Inferior parietal cortex (tissue), 1 donor: ENCODE measurements around the gene EXOSC9.

Experiments used
- DNase-seq: peaks from one replicate; pipeline ENCODE4 v3.0.0-alpha.2; 2016; ENCODE audit errors: extremely low spot score

EXOSC9 gene

DNA sequence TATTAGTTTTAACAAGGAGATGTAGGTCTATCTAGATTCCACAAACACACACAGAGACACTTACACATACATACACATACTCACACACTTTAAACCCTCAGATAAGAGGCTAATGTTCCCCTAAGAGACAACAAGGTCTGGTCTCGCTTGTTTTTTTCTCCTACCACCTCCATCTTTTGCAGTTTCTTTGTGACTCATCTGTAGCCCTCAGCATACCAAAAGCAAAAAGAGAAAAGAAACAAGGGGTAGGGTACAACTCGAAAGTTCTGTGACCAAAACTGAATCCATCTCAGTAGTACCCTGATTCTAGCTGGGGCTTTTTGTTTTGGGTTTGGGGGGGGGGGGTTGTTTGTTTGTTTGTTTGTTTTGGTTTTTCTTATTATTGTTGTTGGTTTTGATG lies 12.2 kb upstream of the EXOSC9 start:
- no peak for DNase-seq

DNA sequence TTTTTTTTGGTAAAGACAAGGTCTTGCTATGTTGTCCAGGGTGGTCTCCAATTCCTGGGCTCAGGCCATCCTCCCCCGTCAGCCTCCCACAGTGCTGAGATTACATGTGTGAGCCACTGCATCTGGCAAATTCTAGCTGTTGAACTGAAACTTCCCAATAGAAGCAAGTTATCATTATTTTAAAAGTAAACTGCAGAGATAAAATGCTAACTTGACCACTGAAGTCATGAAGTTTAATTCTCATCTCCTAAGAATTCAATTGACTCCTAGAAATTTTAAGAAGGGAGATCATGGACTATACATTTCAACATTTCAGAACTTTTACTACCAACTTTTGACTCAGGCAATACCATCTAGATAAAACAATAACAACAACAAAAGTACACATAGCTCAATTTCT lies 11.7 kb upstream of the EXOSC9 start:
- no peak for DNase-seq

DNA sequence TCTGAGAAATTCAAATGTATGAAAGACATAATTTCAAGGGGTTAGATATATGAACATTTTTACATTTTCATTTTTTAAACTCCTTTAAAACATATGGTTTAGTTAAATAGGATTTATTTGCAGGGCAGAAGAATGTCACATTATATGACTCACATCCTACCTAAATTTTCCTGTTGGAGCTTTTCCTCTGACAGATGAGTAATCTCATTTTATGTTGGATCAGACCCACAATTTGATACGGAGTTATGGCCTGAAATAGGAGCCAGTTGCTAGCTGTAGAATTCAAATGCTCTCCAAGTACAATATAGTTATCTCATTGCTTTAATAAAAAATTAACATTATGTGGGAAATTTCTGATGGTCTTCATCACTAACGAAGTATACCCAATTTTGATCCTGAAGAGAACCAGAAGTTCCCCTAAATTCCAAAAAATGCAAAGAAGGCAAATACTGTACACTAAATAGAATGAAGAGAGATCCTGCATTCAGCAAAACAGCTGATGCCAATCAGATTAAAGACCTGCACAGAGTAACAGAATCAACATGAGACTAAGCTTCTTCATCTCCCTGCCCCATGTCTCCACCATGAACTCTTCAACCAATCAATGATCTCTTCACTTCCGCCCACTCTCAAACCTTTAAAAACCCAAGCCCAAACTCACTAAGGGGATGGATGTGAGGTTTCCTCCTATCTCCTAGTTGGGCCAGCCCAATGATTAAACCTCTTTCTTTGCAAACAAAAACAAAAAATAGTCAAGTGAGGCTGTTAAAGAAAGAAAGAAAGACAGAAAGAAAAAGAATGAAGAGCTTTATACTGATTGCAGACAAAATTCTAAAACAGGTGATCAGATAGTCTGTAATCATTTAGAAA lies 10.9 kb upstream of the EXOSC9 start:
- DNase-seq, result no peak

DNA sequence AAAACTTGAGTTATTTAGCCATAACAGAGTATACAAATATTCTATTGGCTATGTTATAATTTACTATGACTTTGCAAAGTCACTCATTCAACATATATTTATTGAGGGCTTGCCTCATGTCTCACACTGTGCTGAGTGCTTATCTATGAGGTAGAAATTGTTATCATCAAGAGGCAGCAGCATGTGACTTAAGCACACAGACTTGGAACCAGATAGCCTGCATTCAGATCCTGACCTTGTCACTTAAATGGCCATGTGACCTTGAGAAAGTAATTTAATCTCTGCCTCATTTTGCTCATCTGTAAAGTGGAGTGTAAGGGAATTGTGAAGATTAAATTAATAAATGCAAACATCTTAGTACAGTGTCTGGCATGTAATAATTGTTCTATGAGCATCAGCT lies 10.1 kb upstream of the EXOSC9 start:
- no peak for DNase-seq

DNA sequence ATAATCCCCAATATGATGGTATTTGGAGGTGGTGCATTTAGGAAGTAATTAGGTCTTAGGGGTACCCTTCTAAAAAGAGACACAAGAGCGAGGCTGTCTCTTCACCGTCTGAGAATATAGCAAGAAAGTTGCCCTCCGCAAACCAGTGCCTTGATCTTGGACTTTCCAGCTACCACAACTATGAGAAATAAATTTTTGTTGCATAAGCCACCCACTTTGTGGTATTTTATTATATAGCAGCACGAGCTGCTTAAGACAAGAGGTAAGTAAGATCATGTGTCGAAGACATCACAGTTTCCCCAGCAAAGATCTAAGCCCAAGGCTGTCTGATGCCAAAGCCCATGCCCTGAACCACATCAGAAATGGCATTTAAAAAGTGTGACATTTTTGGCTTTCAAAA lies 9.6 kb upstream of the EXOSC9 start:
- no peak for DNase-seq

DNA sequence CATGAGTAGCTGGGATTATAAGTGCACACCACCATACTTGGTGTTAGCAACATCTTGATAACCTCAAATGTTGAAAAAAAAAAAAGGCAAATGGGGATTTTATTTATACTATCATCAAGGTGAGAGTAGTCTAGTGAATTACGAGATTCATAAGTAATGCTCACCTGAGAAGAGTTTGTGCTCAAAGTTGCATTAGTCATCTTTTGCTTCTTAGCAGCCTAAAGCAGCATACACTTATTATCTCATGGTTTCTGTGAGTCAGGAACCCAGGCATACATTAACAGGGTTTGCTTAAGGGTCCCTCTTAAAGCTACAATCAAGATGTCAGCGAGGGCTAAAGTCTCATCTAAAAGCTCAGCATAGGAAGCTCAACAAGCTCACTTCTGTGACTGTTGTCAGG lies 8.2 kb upstream of the EXOSC9 start:
- DNase-seq, result no peak

DNA sequence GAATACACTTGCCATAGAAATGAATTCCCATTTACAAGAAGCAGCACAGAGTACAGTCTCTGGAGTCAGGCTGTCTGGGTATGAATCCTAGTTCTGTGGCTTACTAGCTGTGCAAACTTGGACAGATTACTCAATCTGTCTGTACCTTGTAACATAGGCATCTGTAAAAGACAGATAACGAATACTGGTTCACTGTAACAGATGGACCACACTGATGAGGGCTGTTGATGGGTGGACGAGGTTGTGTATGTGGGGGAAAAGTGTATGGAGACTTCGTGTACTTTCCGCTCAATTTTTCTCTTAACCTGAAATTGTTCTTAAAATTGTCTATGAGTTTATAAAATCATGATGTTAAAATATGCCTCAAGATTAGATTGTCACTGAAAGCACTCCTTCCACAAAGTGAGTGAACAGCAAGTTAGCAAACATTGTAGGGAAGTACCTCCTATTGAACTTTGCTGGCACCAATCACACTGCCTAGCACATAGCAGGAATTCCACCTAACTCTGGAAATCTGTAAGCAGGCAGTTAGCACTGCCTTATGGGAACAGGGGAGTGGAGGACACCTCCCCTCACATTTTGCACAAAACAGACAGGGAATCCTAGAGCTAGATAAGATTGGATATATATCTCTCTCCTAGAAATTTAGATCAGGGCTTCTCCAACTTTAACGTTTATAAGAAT lies 6.5 kb upstream of the EXOSC9 start:
- no peak for DNase-seq

DNA sequence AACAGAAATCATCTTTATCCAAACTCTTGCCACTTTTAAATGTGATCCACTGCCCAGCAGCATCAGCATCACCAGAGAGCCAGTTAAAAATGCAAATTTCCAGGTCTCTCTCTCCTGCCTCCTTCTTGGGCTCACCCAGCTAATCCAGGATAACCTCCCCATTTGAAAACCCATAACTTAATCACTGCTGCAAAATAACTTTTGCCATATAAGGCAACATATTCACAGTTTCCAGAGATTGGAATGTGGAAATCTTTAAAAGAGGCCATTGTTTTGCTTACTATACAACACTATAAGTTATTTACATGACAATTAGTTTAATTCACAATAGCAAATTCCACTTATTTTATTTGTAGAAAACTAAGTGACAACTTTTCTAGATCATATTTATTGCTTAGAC lies 4.8 kb upstream of the EXOSC9 start:
- DNase-seq, result no peak

DNA sequence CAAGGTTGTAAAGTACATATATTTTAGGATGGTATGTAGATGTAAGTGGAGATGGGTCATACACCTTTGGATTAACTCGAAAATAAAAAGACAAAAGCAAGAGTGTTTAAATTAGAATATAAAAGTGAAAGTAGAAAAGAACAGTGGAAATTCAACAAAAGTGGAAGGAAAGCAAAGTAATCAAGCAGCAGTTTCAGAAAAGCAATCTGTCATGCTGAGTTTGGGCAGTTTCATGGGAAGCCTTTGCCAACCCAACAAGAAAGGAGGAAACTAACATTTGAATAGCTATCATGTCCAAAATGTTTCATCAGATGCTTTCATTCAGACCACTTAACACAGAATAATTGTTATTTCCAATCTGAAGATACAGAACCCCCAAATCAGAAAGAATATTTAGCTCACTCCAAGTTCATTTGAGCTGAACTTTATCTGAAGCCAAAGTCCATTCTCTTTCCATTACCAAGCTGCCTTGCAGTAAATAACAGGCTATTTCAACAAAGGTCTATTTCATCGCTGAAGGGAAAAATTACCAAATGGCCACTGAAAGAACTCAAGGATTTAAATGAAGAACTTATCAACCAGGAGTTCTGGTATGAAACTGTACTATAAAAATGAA lies 1.8 kb upstream of the EXOSC9 start:
- DNase-seq, result no peak

DNA sequence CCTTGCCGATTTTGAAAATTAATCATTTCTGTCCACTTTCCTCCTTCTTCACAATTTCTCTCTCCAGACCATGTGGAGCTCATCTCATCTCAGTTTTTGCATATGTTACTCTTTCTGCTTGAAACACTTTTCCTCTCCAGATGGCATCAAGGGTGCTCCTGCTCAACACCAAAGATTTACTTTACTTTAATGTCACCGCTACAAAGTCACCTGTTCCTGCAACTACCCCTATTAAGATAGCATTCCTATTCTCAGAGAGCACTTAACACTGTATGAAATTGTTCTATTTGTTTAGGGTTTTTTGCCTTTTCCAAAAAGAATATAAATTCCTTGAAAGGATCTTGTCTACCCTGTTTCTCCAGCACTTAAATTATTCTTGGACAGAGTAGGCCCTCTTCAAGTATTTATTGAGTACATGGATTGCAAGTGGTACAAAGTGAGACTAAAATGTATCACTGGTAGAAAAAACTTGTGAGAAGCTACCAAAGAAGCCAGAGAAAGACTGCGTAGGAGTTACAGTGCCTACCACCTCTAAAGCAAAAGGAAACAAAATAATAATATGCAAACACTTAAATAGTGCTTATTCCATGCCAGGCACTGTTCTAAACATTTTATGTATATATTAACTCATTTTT lies 1.1 kb upstream of the EXOSC9 start:
- no peak for DNase-seq

DNA sequence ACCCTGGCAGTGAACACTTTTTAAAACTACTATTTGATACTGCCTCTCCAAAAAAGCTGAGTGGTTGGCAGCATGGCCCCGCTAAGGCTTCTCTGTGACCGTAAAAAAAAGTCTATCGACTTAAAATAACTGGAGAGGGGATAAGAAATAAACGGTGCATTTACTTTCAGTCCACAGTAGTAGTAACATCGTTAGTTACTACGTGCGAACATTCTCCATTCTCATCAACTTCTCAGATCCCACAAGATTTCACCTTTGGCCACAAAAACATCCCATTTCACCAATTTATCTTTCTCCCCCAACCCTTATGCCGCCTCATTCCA lies 524 bp upstream of the EXOSC9 start:
- DNase-seq, result no peak

DNA sequence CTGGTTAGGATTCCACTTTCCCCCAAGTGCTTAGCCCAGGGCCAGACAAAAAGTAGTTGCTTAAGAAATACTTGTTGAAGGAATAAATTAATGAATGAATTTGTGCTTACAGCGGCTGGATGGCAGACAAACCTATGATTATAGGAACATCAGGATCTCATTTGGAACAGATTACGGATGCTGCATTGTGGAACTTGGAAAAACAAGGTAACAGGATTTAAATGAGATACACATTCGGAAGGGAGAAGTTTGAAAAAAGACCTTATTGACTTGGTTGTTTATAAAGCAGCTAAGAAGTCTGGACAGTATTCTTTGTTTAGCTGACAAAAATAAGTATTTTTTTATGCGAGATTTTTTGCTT lies 572 bp downstream of the EXOSC9 start:
- DNase-seq, result no peak

DNA sequence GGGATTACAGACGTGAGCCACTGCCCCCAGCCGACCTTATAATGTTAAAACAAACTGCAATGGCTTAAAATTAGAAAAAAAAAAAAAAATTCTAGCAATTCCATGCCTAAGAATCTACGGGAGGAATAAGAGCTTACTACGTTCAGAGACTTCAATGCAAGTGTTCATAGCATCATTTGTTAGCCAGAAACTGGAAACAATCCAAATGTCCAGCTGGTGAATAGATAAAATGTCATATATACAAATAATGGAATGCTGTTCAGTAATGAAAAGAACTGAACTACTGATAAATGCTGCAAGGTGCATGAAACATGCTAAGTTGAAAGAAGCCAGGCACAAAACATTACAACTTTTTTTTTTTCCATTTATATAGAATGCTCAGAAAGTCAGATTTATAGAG lies 5.3 kb downstream of the EXOSC9 start:
- DNase-seq, result no peak

DNA sequence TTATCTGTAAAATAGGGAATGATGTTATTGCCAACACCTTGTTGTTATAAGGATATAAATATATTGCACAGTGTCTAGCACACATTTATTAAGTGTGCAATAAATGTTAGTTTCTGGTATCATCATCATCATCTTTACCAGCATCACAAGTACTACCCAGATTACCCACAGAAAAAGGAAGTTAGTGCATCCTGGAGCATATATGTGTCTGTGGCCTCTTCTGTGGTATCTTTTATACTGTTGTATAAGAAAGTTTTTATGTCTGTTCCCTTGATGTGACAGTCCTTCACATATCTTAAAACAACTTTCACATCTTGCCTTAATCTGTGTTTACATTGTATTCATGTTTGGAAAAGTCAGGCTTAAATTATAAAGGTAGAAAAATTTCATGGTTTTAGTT lies 10.0 kb downstream of the EXOSC9 start:
- no peak for DNase-seq

DNA sequence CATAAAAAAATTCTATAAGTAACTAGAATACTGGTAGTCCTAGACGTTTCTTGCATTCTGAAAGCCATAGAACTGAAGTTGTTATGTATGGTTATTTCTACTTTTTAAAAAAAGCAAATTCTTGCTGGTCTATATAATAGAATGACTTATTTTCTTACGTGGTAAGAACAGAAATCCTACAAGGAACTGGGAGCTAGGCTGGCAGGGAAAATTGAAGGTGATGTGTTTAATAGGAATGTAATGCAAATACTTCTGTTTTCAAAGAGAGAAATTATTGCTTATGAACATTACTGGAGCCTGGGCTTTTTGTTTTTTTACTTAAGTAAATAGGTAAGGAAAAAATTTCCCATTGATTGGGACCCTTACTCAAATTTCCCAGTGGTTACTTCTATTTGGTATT lies 13.6 kb downstream of the EXOSC9 start:
- no peak for DNase-seq

DNA sequence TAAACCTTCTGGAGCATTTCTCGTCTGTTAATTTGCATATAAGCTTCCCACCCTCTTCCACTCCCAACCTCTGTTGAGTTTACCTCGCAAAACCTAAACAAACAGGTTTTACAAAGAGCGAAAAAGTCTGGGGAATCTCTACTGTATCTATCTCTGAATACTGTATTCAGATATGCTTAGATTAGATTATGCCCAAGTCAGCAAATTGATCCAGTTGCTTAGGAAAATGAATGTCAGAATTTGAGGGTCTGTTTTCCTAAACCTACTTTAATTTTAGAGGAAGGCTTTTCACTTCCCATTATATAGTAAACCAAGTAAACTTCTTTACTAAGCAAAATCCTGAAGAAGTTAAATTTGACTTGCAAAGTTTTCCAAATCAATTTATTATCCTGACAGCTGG lies 15.9 kb downstream of the EXOSC9 start:
- DNase-seq, result no peak

DNA sequence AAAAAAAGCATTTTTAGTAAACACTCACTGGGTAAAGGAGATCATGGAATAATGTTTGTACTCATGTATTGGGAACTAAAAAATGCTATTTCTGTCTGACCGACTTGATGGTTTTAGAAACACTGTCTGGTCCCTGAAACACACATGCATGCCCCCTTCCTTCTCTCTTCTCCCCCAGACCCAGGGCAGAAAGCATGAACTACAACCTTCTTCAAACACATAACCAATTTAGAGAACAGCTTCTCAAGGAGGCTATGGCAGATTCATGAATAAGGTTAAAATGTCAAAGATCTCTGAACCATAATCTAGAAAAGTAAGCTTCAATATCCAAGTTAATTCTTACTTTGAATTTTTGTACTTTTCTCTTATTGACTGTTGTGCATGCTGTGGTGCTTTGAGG lies 16.6 kb downstream of the EXOSC9 start:
- no peak for DNase-seq

DNA sequence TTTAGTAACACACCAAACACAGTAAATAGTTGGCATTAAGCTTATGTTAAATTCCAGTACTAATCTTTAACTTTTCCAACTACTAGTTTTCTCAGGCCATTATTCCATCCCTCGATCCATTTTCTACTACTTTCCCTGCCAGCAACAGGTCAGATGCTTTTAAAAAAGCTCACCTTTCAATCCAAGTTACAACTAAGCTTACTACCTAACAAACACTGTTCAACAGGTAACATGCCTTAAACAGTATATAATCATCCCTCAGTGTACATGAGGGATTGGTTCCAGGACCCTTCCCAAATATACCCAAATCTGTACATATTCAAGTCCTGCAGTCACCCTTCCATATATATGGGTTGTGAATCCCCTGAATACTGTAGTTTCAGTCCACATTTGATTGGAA lies 17.1 kb downstream of the EXOSC9 start:
- DNase-seq, result no peak

DNA sequence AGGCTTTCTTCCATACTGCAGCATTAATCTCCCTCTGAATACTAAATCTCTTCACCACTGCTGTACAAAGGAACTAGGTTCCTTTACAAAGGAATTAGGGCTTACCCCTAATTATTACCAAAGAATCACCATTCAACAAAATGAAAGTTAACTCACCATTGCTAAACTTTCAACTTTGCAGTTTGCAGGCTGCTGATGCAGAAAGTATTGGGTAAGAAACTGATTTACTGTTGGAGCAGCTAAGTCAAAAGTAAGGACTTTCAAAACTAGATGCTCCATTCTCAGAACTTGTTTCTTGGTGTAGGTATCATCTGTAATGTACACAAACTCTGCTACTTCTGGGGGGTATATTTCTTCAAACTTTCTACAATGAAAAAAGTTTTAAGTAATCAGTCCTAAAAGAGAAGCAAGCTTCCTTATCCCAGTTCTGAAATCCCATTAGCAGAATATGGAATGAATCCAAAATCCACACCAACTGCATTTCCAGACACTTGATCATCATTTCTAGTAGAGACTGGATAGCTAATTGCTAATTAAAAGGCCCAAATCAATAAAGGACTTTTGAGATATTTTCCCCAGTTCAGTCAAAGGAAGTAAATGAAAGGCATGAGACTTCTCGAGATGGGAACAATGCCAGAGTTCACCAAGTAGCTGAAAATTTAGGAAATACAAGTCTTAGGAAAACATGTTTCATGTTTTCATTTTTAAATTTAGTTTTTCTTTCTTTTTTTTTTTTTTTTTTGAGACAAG lies 18.3 kb downstream of the EXOSC9 start:
- DNase-seq, result no peak

DNA sequence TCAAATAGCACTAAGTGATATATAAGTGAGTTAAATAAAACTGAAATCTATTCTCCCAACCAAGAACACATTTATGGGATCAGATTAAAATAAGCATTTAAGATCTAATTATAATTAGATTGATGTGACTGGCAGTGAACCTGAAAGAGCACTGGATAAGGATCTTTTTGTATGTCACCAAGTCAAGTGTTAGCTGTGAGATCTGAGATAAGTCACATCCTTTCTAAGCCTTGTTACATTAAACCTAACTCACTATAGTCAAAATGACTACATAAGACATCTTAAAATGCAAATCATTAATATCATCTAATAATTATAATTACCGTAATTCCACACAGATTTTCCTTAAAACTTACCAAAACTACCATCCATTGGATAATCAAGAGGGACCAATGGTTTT lies 20.9 kb downstream of the EXOSC9 start:
- no peak for DNase-seq

DNA sequence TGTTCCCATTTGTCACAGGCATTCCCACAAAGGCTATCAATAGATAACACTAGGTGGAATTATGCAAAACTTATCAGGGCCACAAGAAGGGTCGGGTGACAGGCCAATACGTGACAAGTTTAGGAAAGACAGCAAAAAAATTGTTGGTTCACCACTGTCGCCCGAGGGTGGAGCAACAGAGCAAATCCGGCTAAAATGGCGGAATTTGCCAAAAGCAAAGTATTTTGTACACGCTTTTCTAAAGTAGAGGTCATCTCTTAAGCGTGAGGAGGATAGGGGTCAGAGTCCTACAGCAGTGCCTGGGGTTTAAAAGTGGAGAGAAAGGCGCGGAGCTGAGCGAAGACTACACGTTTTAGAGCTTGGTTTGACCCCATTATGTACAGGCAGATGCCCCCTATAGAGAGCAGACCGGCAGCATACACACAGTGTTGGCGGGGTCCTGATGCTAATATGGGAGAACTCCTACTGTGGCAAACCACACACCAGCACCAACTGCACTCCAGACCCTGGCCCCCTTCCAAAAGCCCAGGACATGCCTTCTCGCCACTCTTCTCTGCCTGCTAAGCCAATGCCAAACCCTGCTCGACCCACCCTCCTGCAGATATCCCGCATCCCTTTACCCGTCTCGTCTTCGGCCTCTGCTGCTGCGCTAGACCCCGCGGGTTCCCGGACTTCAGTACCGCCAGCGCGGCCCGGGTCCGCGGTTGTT lies 21.8 kb downstream of the EXOSC9 start:
- DNase-seq, result no peak
